HCT116 (cell line): ENCODE data around the gene ZFR2. TPM values are rescaled to one million over a fixed set of nuclear protein-coding genes. Genes with fewer than 3 reads are reported as not detected.

Source experiments
- ATAC-seq: fragments of 200-7000 bp; cut with Tn5 transposase; 2 replicates; pipeline ENCODE4 v1.9.1; 2020; ENCODE audit warnings: mild to moderate bottlenecking, moderate library complexity
- BruUV-seq: library from RNA; stranded (reverse); fragments of 400-500 nt; replicated peaks from 2 replicates; lab custom pipeline; 2021; lab: Mats Ljungman, UMichigan
- CTCF ChIA-PET: fragments of 300-600 bp; sonication (Branson Sonifier 250); formaldehyde crosslinking; loops from one replicate; lab custom pipeline; 2021; ENCODE audit warnings: antibody characterized with exemption; lab: Charles Lee
- POLR2A ChIA-PET: fragments of 300-600, 350-600 bp; sonication (Branson Sonifier 250); formaldehyde crosslinking; loops from one replicate; lab custom pipeline; 2021; ENCODE audit warnings: antibody characterized with exemption; lab: Charles Lee
- RAD21 ChIA-PET, 2 experiments: fragments of 300-600 bp; sonication (Branson Sonifier 250); formaldehyde crosslinking; loops; one replicate each; lab custom pipeline; 2023; ENCODE audit warnings: low total read pairs in 2 of 2; ENCODE audit not compliant: uncharacterized antibody in 2 of 2, unreplicated experiment in 2 of 2, low non-redundant PET in 1 of 2; lab: Charles Lee
- DNase-seq: peaks from one replicate; pipeline ENCODE4 v3.0.0-alpha.2; 2010; ENCODE audit warnings: low read depth, low spot score
- H2AFZ ChIP-seq: fragments of 200-600 bp; shearing (Covaris generic), sonication (generic); 2 replicates; pipeline ENCODE4 v1.6.1; 2017; ENCODE audit warnings: low read depth, mixed run types, mixed read lengths, antibody characterized with exemption, low read length; ENCODE audit not compliant: poor library complexity, severe bottlenecking
- H3K27ac ChIP-seq: 2 replicates; pipeline ENCODE4 v1.5.1; 2012; ENCODE audit warnings: low read depth, low read length
- H3K27me3 ChIP-seq: fragments of 200-600 bp; sonication (generic); 2 replicates; pipeline ENCODE4 v1.6.1; 2016; ENCODE audit warnings: mixed run types, low read length, mixed read lengths; ENCODE audit not compliant: insufficient read depth
- H3K36me3 ChIP-seq, 2 experiments: fragments of 200-500 bp in 1 of 2; fragments of 200-600 bp in 1 of 2; sonication (Bioruptor generic) in 1 of 2; sonication (generic) in 1 of 2; 2 replicates each; pipeline versions ENCODE4 v1.5.1 to v1.6.1; 2014 to 2016; ENCODE audit warnings: low read length in 2 of 2, inconsistent platforms in 1 of 2, mixed read lengths in 1 of 2, mixed run types in 1 of 2; ENCODE audit not compliant: insufficient read depth in 2 of 2, control insufficient read depth in 1 of 2
- H3K4me1 ChIP-seq, 2 experiments: fragments of 200-600 bp in 1 of 2; sonication (generic) in 1 of 2; 2 replicates each; pipeline versions ENCODE4 v1.5.1 to v1.6.1; 2012 to 2017; ENCODE audit warnings: low read length in 2 of 2, inconsistent platforms in 1 of 2, mild to moderate bottlenecking in 1 of 2, mixed read lengths in 1 of 2, mixed run types in 1 of 2, moderate library complexity in 1 of 2; ENCODE audit not compliant: insufficient read depth in 2 of 2, control insufficient read depth in 1 of 2
- H3K4me2 ChIP-seq: fragments of 200-600 bp; sonication (generic); 2 replicates; pipeline ENCODE4 v1.6.1; 2017; ENCODE audit warnings: mixed run types, low read length, mixed read lengths
- H3K4me3 ChIP-seq, 2 experiments: fragments of 200-600 bp in 1 of 2; sonication (generic) in 1 of 2; replicated peaks in 1 of 2; 2 replicates each; pipeline ENCODE4 v1.5.1; 2011 to 2016; ENCODE audit warnings: low read length in 2 of 2, control low read depth in 1 of 2, low read depth in 1 of 2, mild to moderate bottlenecking in 1 of 2, mixed read lengths in 1 of 2, mixed run types in 1 of 2
- H3K79me2 ChIP-seq: fragments of 200-600 bp; sonication (generic); 2 replicates; pipeline ENCODE4 v1.6.1; 2017; ENCODE audit warnings: mild to moderate bottlenecking, mixed run types, low read length, moderate library complexity, mixed read lengths; ENCODE audit not compliant: insufficient read depth
- H3K9ac ChIP-seq: fragments of 200-600 bp; sonication (generic); 2 replicates; pipeline ENCODE4 v1.6.1; 2016; ENCODE audit warnings: low read length, mixed read lengths
- H3K9me2 ChIP-seq: fragments of 200-600 bp; sonication (generic), shearing (Covaris generic); 2 replicates; pipeline ENCODE4 v1.6.1; 2017; ENCODE audit warnings: mixed run types, mild to moderate bottlenecking, moderate library complexity; ENCODE audit not compliant: insufficient read depth
- H3K9me3 ChIP-seq, 2 experiments: fragments of 200-500 bp in 1 of 2; fragments of 200-600 bp in 1 of 2; sonication (Bioruptor generic) in 1 of 2; sonication (generic) in 1 of 2; 2 replicates each; pipeline ENCODE4 v1.6.1; 2014 to 2017; ENCODE audit warnings: low read length in 2 of 2, mixed read lengths in 2 of 2, inconsistent platforms in 1 of 2, low read depth in 1 of 2, mild to moderate bottlenecking in 1 of 2, mixed run types in 1 of 2, moderate library complexity in 1 of 2; ENCODE audit not compliant: control insufficient read depth in 1 of 2, insufficient read depth in 1 of 2
- H4K20me1 ChIP-seq: fragments of 200-600 bp; sonication (generic), shearing (Covaris generic); 2 replicates; pipeline ENCODE4 v1.6.1; 2017; ENCODE audit warnings: mixed run types, mild to moderate bottlenecking, moderate library complexity; ENCODE audit not compliant: insufficient read depth
- CEBPB ChIP-seq: IDR thresholded peaks from 2 replicates; pipeline ENCODE4 v1.6.1; 2012; ENCODE audit warnings: low read depth
- JUND ChIP-seq: IDR thresholded peaks from 2 replicates; pipeline ENCODE4 v1.6.1; 2012
- MAX ChIP-seq: IDR thresholded peaks from 2 replicates; pipeline ENCODE4 v1.6.1; 2012
- RAD21 ChIP-seq: IDR thresholded peaks from 2 replicates; pipeline ENCODE4 v1.6.1; 2012; ENCODE audit warnings: low read depth, mild to moderate bottlenecking
- SIN3A ChIP-seq: IDR thresholded peaks from 2 replicates; pipeline ENCODE4 v1.6.1; 2012; ENCODE audit warnings: low read depth
- TCF7L2 ChIP-seq: IDR thresholded peaks from 2 replicates; pipeline ENCODE4 v1.7.0; 2011; ENCODE audit warnings: borderline replicate concordance, inconsistent platforms; ENCODE audit not compliant: insufficient read depth, insufficient read length; ENCODE audit errors: extremely low read depth
- YY1 ChIP-seq: IDR thresholded peaks from 2 replicates; pipeline ENCODE4 v1.6.1; 2011; ENCODE audit warnings: low read length, low read depth, moderate library complexity, mild to moderate bottlenecking; ENCODE audit not compliant: insufficient replicate concordance; ENCODE audit errors: extremely low read depth
- ZBTB33 ChIP-seq: IDR thresholded peaks from 2 replicates; pipeline ENCODE4 v1.6.1; 2011; ENCODE audit warnings: mild to moderate bottlenecking, low read length, moderate library complexity; ENCODE audit not compliant: insufficient replicate concordance; ENCODE audit errors: extremely low read depth
- ZFX ChIP-seq: fragments of 450-650 bp; IDR thresholded peaks from 2 replicates; pipeline ENCODE4 v1.6.1; 2017
- ZNF274 ChIP-seq: fragments of 200-500 bp; sonication (Bioruptor generic); IDR thresholded peaks from 2 replicates; pipeline ENCODE4 v1.6.1; 2014; ENCODE audit warnings: mild to moderate bottlenecking, low read depth, low read length, inconsistent platforms
- intact Hi-C: fragments of 100-400 bp; cut with micrococcal nuclease; formaldehyde crosslinking; loops from 2 replicates; pipeline ENCODE4 v1.10.0; 2022
- total RNA-seq: library from RNA; stranded (reverse); gene quantifications from one replicate; pipeline ENCODE4 v1.2.1, GENCODE V29; 2021; ENCODE audit not compliant: unreplicated experiment

Gene ZFR2
- total RNA-seq, 1 experiment from 2014 or later: 0.34 TPM

DNA sequence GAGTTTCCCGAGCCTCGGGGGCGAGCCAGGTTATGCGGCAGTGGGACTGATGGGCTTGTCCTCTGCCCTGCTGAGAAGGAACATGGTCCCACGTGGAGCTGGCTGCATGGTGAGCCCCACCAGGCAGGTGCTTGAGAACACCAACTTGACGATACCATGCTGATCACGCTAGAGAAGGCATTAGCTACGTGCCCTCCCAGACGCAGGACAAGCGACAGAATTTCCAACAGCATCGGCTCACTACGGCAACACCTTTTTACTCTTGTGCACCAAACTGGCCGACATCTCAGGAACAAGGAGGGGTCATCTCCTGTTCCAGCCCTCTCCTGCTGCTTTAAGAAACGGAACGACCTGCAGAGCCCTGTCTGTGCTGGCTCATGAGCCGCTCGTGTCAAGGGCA, 8.3 kb downstream of the ZFR2 start:
- no TSS peak for BruUV-seq
- Histone ChIP-seq H3K9me3 (no peaks in the 10 kb centered on the region), H3K4me1 (peaks cover 0 to 1% of the 10 kb centered on the region in 2 experiments; a peak in 1 of 4 replicates), H3K4me3 (no peak overlapping the region), H3K9me2 (no peaks in the 10 kb centered on the region), H3K27ac (no peak overlapping the region), H3K4me2 (no peak overlapping the region), H2AFZ (no peak overlapping the region), H4K20me1 (no peaks in the 10 kb centered on the region), H3K36me3 (no peaks in the 10 kb centered on the region), H3K9ac (no peak overlapping the region), H3K79me2 (no peaks in the 10 kb centered on the region), H3K27me3 (no peaks in the 10 kb centered on the region)
- ChIA-PET RAD21 (no interaction called here), CTCF (no interaction called here), POLR2A (no interaction called here)
- ATAC-seq (no peak), DNase-seq (no peak)
- TF ChIP-seq CEBPB (no peak), RAD21 (no peak), TCF7L2 (no peak), ZFX (no peak), MAX (no peak), JUND (no peak), YY1 (no peak), ZBTB33 (no peak), ZNF274 (no peak), SIN3A (no peak)
- intact Hi-C loops: no loop called here
